ENCODE measurements around the gene FOXL3.

FOXL3 gene

GRCh38 chr7:255721-256361 lies 34.1 kb upstream of the FOXL3 start:
- DNase-seq = no peak

- DNase-seq = no peak
Observed at GRCh38 chr7:256461-256940, 33.5 kb upstream of the FOXL3 start.

DNA sequence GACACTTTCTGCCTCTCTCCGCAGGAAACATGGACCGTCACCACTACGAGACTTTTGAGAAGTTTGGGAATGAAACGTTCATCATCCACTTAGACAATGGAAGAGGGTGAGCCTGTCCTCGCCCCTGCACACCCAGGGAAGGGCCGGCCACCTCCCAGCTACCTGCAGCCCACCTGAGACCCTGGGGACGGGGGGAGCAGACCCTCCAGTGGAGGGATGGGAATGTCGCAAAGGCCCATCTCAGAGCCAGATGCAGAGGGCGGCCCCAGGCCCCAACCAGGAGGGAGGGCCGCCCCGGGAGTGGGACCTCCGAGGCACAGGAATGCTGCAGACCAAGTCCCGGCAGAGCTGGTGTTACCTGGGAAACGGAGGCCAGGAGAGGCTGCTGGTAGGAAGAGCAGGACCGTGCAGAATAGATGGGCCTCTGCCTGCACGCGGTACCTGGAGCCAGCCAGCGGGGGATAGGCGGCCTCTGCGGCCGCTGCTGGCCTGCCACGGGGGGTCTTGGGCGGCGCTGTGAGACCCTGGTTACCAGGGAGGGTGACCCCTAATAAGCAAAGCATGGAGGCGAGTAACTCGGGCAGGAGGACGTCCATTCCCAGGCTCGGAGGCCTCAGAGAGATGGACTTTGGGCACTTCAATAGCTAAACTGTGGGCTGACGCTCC lies 32.9 kb upstream of the FOXL3 start:
- no peak for DNase-seq

DNA sequence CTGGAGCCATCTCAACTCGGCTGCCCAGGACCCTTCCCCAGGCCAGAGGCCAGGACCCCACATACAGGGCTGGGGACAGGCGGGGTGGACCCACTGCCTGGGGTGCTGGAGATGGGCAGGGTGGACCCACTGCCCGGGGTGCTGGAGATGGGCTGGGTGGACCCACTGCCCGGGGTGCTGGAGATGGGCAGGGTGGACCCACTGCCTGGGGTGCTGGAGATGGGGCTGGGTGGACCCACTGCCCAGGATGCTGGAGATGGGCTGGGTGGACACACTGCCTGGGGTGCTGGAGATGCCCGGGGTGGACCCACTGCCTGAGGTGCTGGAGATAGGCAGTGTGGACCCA lies 32.4 kb upstream of the FOXL3 start:
- DNase-seq = no peak

- no peak for DNase-seq
Observed at GRCh38 chr7:258476-259190, 31.3 kb upstream of the FOXL3 start.

DNA sequence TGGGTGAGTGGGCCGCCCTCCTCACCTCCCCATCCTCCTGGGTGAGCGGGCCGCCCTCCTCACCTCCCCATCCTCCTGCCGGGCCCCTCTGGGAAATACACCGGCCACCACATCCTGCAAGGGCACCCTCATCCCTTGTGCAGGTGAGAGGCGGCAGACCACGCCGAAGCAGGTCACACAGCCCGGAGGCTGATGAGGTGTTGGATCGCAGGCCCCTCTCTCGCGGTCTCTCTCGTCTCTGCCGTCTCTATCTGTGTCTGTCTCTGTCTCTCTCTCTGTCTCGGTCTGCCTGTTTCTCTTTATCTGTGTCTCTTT lies 30.8 kb upstream of the FOXL3 start:
- no peak for DNase-seq

GRCh38 chr7:259751-260405 lies 30.1 kb upstream of the FOXL3 start:
- no peak for DNase-seq

DNA sequence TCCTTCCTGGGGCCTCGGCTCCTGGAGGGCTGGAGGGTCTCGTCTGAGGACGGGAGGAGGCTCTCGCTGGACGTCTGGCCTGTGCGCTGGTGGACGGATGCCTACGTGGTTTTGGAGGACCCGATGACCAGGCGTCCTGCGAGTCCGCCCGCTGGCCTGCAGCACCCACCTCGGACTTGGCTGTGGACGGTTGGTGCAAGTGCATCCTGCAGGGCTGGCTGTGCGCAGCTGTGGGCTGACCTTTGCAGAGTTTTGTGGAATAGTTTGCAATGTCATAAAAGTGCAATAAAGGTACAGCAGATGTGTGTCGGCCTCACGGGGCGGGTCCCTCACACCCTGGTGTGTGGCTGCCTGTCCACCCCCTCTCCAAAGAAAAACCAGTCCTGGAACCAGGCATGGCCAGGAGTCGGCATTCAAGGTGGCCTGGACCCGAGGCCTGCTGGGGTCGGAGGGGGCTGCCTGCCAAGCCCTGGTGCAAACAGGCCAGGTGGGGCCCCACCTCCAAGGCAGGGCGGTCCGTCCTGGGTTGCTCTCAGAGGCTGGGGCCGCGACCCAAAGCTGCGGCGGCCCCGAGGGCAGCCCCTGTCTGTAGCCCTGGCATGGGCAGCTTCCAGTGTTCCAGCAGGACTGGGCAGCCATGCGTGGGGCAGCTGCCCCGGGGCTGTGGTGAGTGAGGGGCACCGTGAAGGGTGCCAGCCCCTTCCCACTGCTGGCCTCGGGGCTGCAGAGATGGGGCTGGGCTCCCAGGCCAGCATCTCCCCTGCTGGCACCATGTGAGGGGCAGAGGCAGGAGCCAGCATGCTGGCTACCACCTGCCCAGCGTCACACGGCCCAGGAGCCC lies 29.3 kb upstream of the FOXL3 start:
- no peak for DNase-seq

DNA sequence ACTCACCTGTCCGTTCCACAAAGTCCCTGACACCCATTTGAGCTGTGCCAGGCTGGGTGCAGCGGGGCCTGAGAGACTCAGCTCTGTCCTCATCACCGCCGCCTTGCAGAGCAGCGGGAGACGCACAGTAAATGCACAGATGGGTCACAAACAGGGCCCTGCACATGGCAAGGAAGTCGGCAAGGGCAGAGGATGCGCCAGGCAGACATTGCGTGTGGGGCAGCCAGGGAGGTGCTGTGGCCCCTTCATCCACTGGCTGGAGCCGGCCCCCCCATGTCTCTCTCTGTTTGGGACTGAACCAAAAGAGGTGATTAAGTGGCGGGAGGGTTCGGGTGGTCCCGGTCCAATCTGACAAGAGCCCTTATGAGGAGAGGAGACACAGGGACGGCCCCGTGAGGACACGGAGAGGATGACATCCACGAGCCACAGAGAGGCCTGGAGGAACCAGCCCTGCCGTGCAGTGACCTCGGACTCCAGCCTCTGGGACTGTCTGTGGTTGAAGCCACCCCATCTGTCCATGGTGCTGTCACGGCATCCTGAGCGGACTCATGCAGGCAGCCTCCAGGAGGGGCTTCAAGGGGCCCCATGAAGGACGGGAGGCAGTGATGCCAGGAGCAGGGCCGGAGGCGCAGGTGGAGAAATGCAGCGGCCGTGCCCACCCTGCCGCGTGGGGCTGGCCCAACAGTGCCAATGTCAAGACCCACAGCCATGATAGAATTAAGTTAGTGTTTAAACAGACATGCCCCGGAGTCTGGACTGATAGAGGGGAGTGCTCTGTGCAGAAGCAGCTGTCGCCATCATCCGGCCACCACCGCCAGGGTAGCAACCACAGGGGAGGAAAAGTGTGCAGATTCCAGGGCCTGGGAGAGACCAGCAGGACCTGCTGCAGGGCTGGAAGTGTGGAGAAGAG lies 28.4 kb upstream of the FOXL3 start:
- DNase-seq = no peak

DNA sequence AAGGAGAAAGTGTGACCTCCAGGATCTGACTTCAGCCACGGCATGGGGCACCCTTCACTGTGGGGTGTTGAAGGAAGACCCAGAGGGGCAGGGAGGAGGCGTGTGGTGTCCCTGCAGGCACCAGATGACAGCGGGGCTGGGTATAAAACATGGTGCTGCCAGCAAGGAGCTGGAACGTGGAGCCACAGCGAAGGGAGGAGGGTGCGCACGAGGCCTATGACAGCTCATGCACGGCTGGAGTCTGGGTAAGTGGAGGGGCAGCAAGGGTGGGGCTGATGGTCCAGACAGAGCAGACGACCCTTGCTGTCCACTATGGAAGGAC lies 27.8 kb upstream of the FOXL3 start:
- no peak for DNase-seq

DNA sequence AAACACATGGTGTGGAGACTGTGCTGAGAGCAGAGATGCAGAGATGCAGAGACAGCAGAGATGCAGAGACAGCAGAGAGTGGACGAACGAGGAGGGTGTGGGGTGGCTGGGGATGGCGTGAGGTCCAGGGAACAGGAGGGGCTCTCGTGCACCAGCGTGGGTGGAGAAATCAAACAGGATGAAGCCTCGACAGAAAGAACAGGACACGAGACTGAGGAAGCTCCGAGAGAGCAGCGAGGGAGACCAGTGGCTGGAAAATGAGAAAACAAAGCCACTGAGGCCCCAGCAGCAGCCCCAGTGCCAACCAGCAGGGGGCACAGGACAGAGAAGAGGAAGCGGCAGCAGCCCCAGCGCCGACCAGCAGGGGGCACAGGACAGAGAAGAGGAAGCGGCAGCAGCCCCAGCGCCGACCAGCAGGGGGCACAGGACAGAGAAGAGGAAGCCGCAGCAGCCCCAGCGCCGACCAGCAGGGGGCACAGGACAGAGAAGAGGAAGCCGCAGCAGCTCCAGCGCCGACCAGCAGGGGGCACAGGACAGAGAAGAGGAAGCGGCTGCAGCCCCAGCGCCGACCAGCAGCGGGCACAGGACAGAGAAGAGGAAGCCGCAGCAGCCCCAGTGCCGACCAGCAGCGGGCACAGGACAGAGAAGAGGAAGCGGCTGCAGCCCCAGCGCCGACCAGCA lies 27.2 kb upstream of the FOXL3 start:
- peak; percentile 69 for DNase-seq

- peak; percentile 75 for DNase-seq
Observed at GRCh38 chr7:263483-264351, 26.3 kb upstream of the FOXL3 start.

DNA sequence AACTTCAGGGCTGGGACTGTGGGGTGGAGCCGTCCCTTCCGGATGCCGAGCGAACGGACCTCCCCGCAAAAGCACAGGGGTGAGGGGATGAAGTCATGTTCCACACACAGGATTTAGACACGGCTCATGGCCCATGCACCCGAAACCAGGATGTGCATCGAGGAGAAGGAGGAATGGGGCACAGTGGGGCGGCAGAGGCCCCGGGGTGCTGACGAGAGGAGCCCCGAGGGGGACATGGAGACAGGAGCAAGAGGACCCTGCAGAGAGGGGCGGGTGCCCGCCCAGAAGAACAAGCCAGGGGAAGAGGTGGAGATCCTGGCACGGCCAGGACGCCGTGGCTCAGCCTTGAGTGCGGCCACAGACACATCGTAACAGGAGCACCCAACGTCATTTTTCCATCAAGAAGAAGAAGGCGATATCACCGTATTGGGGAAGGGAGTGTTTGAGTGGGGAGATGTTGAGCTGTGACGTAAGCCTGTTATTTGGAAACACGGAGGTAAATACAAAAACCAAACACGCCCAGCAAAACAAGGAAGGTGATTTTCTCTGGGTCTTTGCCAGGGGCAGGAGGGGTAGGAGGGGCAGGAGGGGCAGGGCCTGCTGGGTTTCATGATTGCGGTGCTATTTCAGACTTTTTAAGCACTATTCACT lies 25.3 kb upstream of the FOXL3 start:
- DNase-seq = no peak

DNA sequence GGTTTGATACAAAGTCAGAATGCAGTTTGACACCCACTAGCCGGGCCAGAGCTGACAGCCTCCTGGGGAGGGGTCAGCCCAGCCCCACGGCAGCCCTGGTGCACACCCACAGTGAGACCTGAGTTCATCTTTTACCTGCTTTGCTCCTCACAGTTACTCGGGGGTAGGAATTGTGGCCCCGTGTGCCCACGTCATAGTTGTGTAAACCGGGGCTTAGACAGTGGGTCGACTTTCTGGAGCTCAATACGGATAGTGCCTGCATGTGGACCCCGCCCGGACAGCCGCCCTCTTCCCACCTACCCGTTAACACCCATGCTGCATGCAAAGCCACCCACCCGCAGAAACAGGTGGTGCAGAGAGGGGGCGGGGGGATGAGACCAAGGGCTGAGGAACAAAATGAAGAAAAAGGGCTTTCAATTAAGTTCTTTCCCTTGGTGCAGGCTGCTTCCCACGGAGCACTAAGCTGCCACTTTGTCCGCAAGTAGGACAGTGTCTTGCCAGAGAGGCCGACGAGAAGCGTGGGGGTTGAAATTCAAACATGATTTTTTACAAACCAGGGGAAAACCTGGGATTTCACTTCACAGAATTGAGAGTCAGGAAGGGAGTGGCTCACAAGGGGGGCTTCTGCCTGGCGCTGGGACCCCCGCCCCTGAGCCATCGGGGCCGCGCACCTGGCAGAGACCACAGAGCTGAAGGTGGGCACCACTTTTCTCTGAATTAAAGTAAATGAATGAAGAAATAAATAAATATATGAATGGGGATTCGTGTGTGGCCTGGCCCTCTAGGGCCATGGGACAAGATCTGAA lies 24.6 kb upstream of the FOXL3 start:
- no peak for DNase-seq

DNA sequence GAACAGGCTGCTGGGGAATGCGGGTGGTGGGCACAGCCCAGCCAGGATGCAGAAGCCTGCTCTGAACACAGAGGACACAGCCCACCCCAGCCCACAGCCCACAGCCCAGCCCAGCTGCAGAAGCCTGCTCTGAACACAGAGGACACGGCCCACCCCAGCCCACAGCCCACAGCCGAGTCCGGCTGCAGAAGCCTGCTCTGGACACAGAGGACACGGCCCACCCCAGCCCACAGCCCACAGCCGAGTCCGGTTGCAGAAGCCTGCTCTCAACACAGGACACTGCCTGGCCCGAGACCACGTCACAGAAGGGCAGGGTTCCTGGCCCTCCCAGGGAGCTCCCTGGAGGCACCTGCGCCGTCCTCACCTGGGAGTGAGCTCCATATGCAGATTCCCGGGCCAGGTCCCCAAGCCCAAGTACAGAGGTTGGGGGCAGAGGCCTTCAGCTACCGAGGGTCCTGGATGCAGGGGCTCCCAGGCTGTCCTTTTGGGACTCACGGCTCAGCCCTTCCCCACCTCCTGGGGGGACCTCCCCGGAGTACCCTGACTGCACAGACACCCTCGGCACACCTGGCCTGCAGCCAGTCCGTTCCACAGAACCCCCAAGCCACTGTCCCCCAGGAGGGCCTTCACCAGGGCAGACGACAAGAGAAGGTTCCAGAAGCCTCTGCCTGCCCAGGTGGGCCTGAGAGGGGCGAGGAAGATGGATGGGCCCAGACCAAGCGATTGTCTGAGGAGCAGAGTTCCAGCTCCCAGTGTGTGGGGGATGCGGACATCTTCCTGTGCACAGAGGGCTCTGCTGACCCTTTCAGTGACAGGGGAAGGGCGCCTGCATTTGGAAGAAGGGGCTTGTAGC lies 23.7 kb upstream of the FOXL3 start:
- no peak for DNase-seq

- DNase-seq = no peak
Observed at GRCh38 chr7:266851-267840, 22.8 kb upstream of the FOXL3 start.

DNA sequence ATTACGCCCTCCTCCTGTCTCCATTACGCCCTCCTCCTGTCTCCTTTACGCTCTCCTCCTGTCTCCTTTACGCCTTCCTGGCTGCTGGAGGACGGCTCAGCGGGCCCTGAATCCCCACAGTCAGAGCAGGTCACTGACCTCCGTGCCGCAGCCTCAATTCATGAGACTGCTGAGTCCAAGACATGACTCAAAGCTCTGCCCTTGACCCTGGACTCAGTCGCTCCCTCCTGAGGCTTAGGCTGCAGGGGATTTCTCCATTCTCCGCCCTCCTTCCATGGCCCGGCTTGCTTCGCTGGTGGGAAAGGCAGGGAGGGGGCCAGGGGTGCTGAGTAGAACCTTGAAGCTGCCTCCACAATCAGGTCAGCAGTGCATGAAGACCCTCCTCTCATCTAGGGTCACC lies 21.0 kb upstream of the FOXL3 start:
- DNase-seq = no peak

Data from activated naive CD4-positive, alpha-beta T cell treated with Interleukin-2 at 50 U/mL for 16 hours (primary cell).